H1 (cell line): ENCODE measurements around the gene RPS3.

Source experiments
- BRCA1 ChIP-seq: IDR thresholded peaks from 2 replicates; pipeline ENCODE4 v1.6.1; 2012; ENCODE audit warnings: low read depth, low read length, improper control_type of control experiment
- CEBPB ChIP-seq: IDR thresholded peaks from 2 replicates; pipeline ENCODE4 v1.6.1; 2012; ENCODE audit warnings: low read depth, low read length
- CHD1 ChIP-seq: IDR thresholded peaks from 2 replicates; pipeline ENCODE4 v1.6.1; 2012; ENCODE audit warnings: low read depth, low read length, improper control_type of control experiment
- EP300 ChIP-seq, 2 experiments: IDR thresholded peaks; 1 replicate in 1 of 2; 2 replicates in 1 of 2; pipeline ENCODE4 v1.6.1; 2011 to 2012; ENCODE audit warnings: low read depth in 2 of 2, low read length in 2 of 2, mild to moderate bottlenecking in 2 of 2, borderline replicate concordance in 1 of 2, inconsistent platforms in 1 of 2, moderate library complexity in 1 of 2
- RAD21 ChIP-seq, 2 experiments: IDR thresholded peaks in 1 of 2; conservative IDR thresholded peaks in 1 of 2; 2 replicates each; pipeline ENCODE4 v1.6.1; 2011; ENCODE audit warnings: low read depth in 2 of 2, low read length in 2 of 2, improper control_type of control experiment in 1 of 2, inconsistent platforms in 1 of 2, mild to moderate bottlenecking in 1 of 2, moderate library complexity in 1 of 2
- RBBP5 ChIP-seq: IDR thresholded peaks from 2 replicates; pipeline ENCODE4 v1.7.1; 2012; ENCODE audit warnings: low read depth, mild to moderate bottlenecking, inconsistent platforms, low read length, moderate library complexity, borderline replicate concordance
- RFX5 ChIP-seq: IDR thresholded peaks from 2 replicates; pipeline ENCODE4 v1.6.1; 2011; ENCODE audit warnings: low read depth, low read length, improper control_type of control experiment, borderline replicate concordance
- TAF1 ChIP-seq: IDR thresholded peaks from 2 replicates; pipeline ENCODE4 v1.6.1; 2011; ENCODE audit warnings: mild to moderate bottlenecking, low read depth, low read length
- TCF12 ChIP-seq: IDR thresholded peaks from 2 replicates; pipeline ENCODE4 v1.6.1; 2011; ENCODE audit warnings: low read depth, mild to moderate bottlenecking, low read length
- TF ChIP-seq, protein P1 (sequence below), 3 experiments: IDR thresholded peaks; 1 replicate in 2 of 3; 2 replicates in 1 of 3; pipeline versions ENCODE4 v1.5.1 to v1.6.1; 2011; ENCODE audit warnings: low read length in 3 of 3, mild to moderate bottlenecking in 3 of 3, inconsistent platforms in 2 of 3, low read depth in 1 of 3, moderate library complexity in 1 of 3; ENCODE audit not compliant: insufficient read depth in 1 of 3; ENCODE audit errors: control extremely low read depth in 1 of 3
- TF ChIP-seq, protein P2 (sequence below): IDR thresholded peaks from 2 replicates; pipeline ENCODE4 v1.6.1; 2011; ENCODE audit warnings: low read depth, mild to moderate bottlenecking, low read length; ENCODE audit not compliant: insufficient read depth

DNA sequence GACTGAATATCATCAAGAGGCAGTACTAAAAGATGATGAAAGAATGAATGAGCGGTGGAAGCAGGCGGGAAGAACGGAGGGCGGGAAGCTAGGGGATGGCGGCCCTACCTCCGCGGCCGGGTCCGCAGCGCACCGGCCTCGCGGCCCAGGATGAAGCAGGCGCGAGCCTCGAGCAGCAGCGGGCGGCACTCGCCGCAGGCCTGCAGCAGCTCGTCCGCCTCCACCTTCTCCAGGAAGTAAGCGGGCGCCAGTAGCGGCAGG lies 30.3 kb downstream of the RPS3 start:
- TF ChIP-seq CHD1 (no peak), EP300 (IDR thresholded peaks at IDR 0.05; ENCODE audit: borderline replicate concordance in 1 of 2, low read depth in 2 of 2, low read length in 2 of 2) (no peak), RAD21 (IDR thresholded peaks at IDR 0.05 in 1 of 2, conservative IDR thresholded peaks at IDR 0.05 in 1 of 2; ENCODE audit: low read depth in 2 of 2, low read length in 2 of 2) (no peak), RFX5 (no peak), BRCA1 (no peak), TAF1 (no peak), CEBPB (no peak), TCF12 (no peak), RBBP5 (no peak)
- TF ChIP-seq, protein P1, sequence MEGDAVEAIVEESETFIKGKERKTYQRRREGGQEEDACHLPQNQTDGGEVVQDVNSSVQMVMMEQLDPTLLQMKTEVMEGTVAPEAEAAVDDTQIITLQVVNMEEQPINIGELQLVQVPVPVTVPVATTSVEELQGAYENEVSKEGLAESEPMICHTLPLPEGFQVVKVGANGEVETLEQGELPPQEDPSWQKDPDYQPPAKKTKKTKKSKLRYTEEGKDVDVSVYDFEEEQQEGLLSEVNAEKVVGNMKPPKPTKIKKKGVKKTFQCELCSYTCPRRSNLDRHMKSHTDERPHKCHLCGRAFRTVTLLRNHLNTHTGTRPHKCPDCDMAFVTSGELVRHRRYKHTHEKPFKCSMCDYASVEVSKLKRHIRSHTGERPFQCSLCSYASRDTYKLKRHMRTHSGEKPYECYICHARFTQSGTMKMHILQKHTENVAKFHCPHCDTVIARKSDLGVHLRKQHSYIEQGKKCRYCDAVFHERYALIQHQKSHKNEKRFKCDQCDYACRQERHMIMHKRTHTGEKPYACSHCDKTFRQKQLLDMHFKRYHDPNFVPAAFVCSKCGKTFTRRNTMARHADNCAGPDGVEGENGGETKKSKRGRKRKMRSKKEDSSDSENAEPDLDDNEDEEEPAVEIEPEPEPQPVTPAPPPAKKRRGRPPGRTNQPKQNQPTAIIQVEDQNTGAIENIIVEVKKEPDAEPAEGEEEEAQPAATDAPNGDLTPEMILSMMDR (IDR thresholded peaks at IDR 0.05; ENCODE audit: control extremely low read depth in 1 of 3, insufficient read depth in 1 of 3, low read depth in 1 of 3, low read length in 3 of 3) = no peak
- TF ChIP-seq, protein P2, sequence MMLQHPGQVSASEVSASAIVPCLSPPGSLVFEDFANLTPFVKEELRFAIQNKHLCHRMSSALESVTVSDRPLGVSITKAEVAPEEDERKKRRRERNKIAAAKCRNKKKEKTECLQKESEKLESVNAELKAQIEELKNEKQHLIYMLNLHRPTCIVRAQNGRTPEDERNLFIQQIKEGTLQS = no peak
